ENCODE results near the gene ESD. TPM values are rescaled to one million over a fixed set of nuclear protein-coding genes. Genes with fewer than 3 reads are reported as not detected.

Gene ESD, protein sequence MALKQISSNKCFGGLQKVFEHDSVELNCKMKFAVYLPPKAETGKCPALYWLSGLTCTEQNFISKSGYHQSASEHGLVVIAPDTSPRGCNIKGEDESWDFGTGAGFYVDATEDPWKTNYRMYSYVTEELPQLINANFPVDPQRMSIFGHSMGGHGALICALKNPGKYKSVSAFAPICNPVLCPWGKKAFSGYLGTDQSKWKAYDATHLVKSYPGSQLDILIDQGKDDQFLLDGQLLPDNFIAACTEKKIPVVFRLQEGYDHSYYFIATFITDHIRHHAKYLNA
- total RNA-seq (30.1 TPM), polyA plus RNA-seq (100 to 1,000 TPM; 125 to 141 (median 134) TPM)

DNA sequence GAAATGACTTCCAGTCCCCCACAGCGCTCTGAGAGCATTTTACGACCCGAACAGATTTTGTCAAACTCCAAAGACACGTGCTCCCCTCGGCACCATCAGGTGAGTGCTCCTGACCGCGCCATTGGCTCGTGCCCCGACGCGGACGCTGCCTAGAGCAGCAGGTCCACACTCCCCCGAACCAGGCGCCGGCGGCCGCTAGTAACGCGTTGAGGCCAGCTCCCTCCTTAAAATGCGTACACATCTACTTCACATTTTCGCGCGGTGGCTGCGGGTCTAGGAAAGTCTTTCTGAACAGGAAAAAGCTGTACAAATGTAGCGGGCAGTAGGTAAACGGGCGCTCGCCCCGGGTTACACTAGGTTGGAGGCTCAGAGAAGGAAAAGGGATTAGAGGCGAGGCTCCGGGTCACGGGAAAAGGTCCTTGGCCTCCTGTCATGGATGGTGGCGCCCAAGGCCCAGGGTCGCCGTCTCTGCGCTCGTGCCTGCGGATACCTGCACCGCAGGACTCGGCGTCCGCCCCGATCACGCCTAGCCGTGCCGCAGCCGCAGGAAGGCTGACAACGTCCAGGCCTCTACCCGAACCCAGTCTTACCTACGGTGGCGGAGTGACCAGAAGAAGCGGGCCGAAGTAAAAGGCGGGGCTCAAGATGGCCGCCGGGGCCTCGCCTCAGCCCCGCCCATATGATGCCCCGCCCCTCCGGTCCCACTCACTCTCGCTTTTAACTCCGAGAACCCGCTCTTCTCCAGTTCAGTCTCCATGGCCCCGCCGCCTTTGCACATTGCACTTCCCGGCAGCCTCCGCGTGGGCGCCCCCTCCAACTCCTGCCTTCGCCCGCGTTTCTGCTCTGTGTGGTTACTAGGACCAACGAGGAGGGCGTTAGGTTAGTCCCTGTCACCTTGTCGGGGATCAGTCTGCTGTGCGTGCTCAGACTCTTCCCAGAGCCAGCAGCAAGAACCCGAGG, at the start of gene ESD:
ESD (minus strand) TSS at position 647 of the 960 bp plus-strand sequence. CDS start 5,748 bp downstream, outside the sequence.
- Mint-ChIP-seq H3K27me3 (peaks cover 9% of the 10 kb centered on the region), H3K36me3 (no peaks in the 10 kb centered on the region), H3K4me1 (peaks cover 22 to 48% (median 37%) of the 10 kb centered on the region in 4 donors), H3K9me3 (peaks cover 0 to 2% (median 0%) of the 10 kb centered on the region in 7 donors), H3K27ac (peak within 1 kb of the TSS; percentile 94 to 99 (median 98)), H3K4me3 (peak within 1 kb of the TSS; percentile 92 to 98 (median 96))
- no peaks in the 10 kb centered on the region for H3K27me3 ChIP-seq (ENCODE audit: control insufficient read depth, insufficient read depth, low read length)
- peak within 1 kb of the TSS; percentile 71 for H3K27ac ChIP-seq (ENCODE audit: insufficient read depth, low read length, poor library complexity, severe bottlenecking)
- peak; percentile 80 to 91 (median 81) for DNase-seq
- peak; percentile 86 to 88 for ATAC-seq (ENCODE audit: low read depth in 2 of 2)
- no peaks in the 10 kb centered on the region for H3K9me3 ChIP-seq (ENCODE audit: control insufficient read depth in 2 of 2, low read length in 2 of 2)
- peaks cover 17% of the 10 kb centered on the region for H3K4me1 ChIP-seq (ENCODE audit: control insufficient read depth, insufficient read depth, low read length, poor library complexity, severe bottlenecking)
- H3K4me3 ChIP-seq (ENCODE audit: low read depth, low read length): peak within 1 kb of the TSS; percentile 81
- no peaks in the 10 kb centered on the region for H3K36me3 ChIP-seq (ENCODE audit: control insufficient read depth, insufficient read depth, low read length)

- Mint-ChIP-seq H3K27ac (no peak overlapping the region), H3K4me3 (no peak overlapping the region), H3K4me1 (no peaks in the 10 kb centered on the region), H3K9me3 (peaks cover 0 to 5% (median 0%) of the 10 kb centered on the region in 7 donors), H3K36me3 (no peaks in the 10 kb centered on the region), H3K27me3 (peaks cover 37% of the 10 kb centered on the region)
- Histone ChIP-seq H3K4me1 (ENCODE audit: control insufficient read depth, insufficient read depth, low read length, poor library complexity, severe bottlenecking) (no peaks in the 10 kb centered on the region), H3K27ac (ENCODE audit: insufficient read depth, low read length, poor library complexity, severe bottlenecking) (no peak overlapping the region), H3K36me3 (ENCODE audit: control insufficient read depth, insufficient read depth, low read length) (no peaks in the 10 kb centered on the region), H3K9me3 (ENCODE audit: control insufficient read depth in 2 of 2, low read length in 2 of 2) (no peaks in the 10 kb centered on the region), H3K4me3 (ENCODE audit: low read depth, low read length) (no peak overlapping the region), H3K27me3 (ENCODE audit: control insufficient read depth, insufficient read depth, low read length) (peaks cover 10% of the 10 kb centered on the region)
- ATAC-seq (ENCODE audit: low read depth in 2 of 2): no peak
- DNase-seq: no peak
These were observed 49.8 kb upstream of the ESD start for GRCh38 chr13:46846726-46847125.

DNA sequence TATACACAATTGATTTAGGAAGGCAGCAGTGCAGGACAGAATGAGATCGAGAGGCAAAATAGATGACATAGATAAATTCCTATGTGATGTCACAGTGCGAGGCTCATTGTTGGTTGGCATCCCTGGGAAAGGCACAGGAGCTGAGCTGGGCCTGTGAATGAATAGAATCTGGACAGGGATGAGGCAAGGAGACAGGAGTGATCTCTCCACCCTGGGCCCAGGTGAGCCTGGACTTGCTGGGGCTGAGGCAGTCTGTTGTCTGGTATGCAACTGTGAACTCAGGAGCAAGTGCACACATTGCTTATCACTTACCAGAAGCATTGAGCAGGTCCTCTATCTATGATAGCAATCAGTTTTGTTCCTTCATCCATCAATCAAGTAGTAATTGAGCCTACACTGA, 48.2 kb upstream of the ESD start:
- Histone ChIP-seq H3K4me3 (ENCODE audit: low read depth, low read length) (no peak overlapping the region), H3K9me3 (ENCODE audit: control insufficient read depth in 2 of 2, low read length in 2 of 2) (no peaks in the 10 kb centered on the region), H3K27me3 (ENCODE audit: control insufficient read depth, insufficient read depth, low read length) (peaks cover 10% of the 10 kb centered on the region), H3K36me3 (ENCODE audit: control insufficient read depth, insufficient read depth, low read length) (no peaks in the 10 kb centered on the region), H3K4me1 (ENCODE audit: control insufficient read depth, insufficient read depth, low read length, poor library complexity, severe bottlenecking) (no peaks in the 10 kb centered on the region), H3K27ac (ENCODE audit: insufficient read depth, low read length, poor library complexity, severe bottlenecking) (no peak overlapping the region)
- Mint-ChIP-seq H3K4me1 (no peaks in the 10 kb centered on the region), H3K9me3 (peaks cover 0 to 5% (median 0%) of the 10 kb centered on the region in 7 donors), H3K36me3 (no peaks in the 10 kb centered on the region), H3K4me3 (no peak overlapping the region), H3K27ac (no peak overlapping the region), H3K27me3 (peaks cover 32% of the 10 kb centered on the region)
- DNase-seq (no peak), ATAC-seq (ENCODE audit: low read depth in 2 of 2) (no peak)

DNA sequence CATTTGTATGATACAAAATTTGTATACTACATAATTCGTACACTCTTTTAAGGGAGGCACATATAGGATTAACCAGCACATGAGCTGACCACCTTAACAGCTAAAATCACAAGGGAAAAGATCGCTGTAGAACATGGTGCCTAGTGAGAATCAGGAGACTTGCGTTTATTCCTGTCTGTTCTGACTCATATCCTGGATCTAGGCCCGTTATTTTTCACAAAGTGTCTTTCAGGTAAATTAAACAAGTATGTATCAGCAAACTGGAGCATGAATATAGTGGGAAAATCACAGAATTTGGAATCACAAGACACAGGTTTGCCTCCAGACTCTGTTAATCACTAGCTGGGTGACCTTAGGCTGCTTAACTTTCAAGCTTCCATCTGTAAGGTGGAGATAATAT, 47.5 kb upstream of the ESD start:
- Mint-ChIP-seq H3K4me3 (no peak overlapping the region), H3K4me1 (no peaks in the 10 kb centered on the region), H3K36me3 (no peaks in the 10 kb centered on the region), H3K27ac (no peak overlapping the region), H3K27me3 (peaks cover 31% of the 10 kb centered on the region), H3K9me3 (peaks cover 0 to 4% (median 0%) of the 10 kb centered on the region in 7 donors)
- H3K27ac ChIP-seq (ENCODE audit: insufficient read depth, low read length, poor library complexity, severe bottlenecking): no peak overlapping the region
- peaks cover 8% of the 10 kb centered on the region for H3K27me3 ChIP-seq (ENCODE audit: control insufficient read depth, insufficient read depth, low read length)
- H3K36me3 ChIP-seq (ENCODE audit: control insufficient read depth, insufficient read depth, low read length): no peaks in the 10 kb centered on the region
- no peak for DNase-seq
- H3K4me3 ChIP-seq (ENCODE audit: low read depth, low read length): no peak overlapping the region
- no peaks in the 10 kb centered on the region for H3K9me3 ChIP-seq (ENCODE audit: control insufficient read depth in 2 of 2, low read length in 2 of 2)
- H3K4me1 ChIP-seq (ENCODE audit: control insufficient read depth, insufficient read depth, low read length, poor library complexity, severe bottlenecking): no peaks in the 10 kb centered on the region
- no peak for ATAC-seq (ENCODE audit: low read depth in 2 of 2)

- no peaks in the 10 kb centered on the region for H3K36me3 ChIP-seq (ENCODE audit: control insufficient read depth, insufficient read depth, low read length)
- H3K27me3 ChIP-seq (ENCODE audit: control insufficient read depth, insufficient read depth, low read length): peaks cover 9% of the 10 kb centered on the region
- H3K4me3 ChIP-seq (ENCODE audit: low read depth, low read length): no peak overlapping the region
- Mint-ChIP-seq H3K27me3 (peaks cover 33% of the 10 kb centered on the region), H3K4me3 (no peak overlapping the region), H3K4me1 (no peaks in the 10 kb centered on the region), H3K9me3 (peaks cover 0 to 1% (median 0%) of the 10 kb centered on the region in 7 donors), H3K36me3 (no peaks in the 10 kb centered on the region), H3K27ac (no peak overlapping the region)
- no peaks in the 10 kb centered on the region for H3K4me1 ChIP-seq (ENCODE audit: control insufficient read depth, insufficient read depth, low read length, poor library complexity, severe bottlenecking)
- DNase-seq (no peak), ATAC-seq (ENCODE audit: low read depth in 2 of 2) (no peak)
- no peaks in the 10 kb centered on the region for H3K9me3 ChIP-seq (ENCODE audit: control insufficient read depth in 2 of 2, low read length in 2 of 2)
- H3K27ac ChIP-seq (ENCODE audit: insufficient read depth, low read length, poor library complexity, severe bottlenecking): no peak overlapping the region
These were observed 42.4 kb upstream of the ESD start for GRCh38 chr13:46839399-46839798.

DNA sequence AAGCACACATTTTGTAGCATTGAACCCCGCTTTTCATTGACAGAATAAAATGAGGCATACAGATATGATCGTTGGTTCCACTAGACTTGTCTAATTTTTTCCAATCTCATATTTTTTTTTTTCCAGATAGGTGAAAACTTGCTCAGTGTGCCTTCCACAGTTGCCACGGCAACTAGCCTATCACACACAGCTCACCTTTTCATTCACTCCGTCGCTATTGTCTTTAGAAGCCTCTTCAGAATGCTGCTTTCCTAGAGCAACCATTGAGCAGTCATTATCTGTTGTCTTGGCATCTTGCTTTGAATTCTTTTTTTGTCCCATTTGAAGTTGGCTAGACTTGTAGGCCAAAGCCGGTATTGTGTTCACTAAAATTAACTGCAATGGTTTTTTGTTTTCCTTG, 37.7 kb upstream of the ESD start:
- Histone ChIP-seq H3K27me3 (ENCODE audit: control insufficient read depth, insufficient read depth, low read length) (peaks cover 8% of the 10 kb centered on the region), H3K4me1 (ENCODE audit: control insufficient read depth, insufficient read depth, low read length, poor library complexity, severe bottlenecking) (no peaks in the 10 kb centered on the region), H3K4me3 (ENCODE audit: low read depth, low read length) (no peak overlapping the region), H3K36me3 (ENCODE audit: control insufficient read depth, insufficient read depth, low read length) (no peaks in the 10 kb centered on the region), H3K27ac (ENCODE audit: insufficient read depth, low read length, poor library complexity, severe bottlenecking) (no peak overlapping the region), H3K9me3 (ENCODE audit: control insufficient read depth in 2 of 2, low read length in 2 of 2) (no peaks in the 10 kb centered on the region)
- Mint-ChIP-seq H3K4me3 (no peak overlapping the region), H3K27ac (no peak overlapping the region), H3K4me1 (no peaks in the 10 kb centered on the region), H3K36me3 (no peaks in the 10 kb centered on the region), H3K27me3 (peaks cover 35% of the 10 kb centered on the region), H3K9me3 (no peaks in the 10 kb centered on the region)
- no peak for DNase-seq
- ATAC-seq (ENCODE audit: low read depth in 2 of 2): no peak

- Mint-ChIP-seq H3K27me3 (peaks cover 24% of the 10 kb centered on the region), H3K4me1 (no peaks in the 10 kb centered on the region), H3K4me3 (no peak overlapping the region), H3K27ac (no peak overlapping the region), H3K9me3 (no peaks in the 10 kb centered on the region), H3K36me3 (no peaks in the 10 kb centered on the region)
- H3K36me3 ChIP-seq (ENCODE audit: control insufficient read depth, insufficient read depth, low read length): no peaks in the 10 kb centered on the region
- H3K4me1 ChIP-seq (ENCODE audit: control insufficient read depth, insufficient read depth, low read length, poor library complexity, severe bottlenecking): no peaks in the 10 kb centered on the region
- no peak for ATAC-seq (ENCODE audit: low read depth in 2 of 2)
- peaks cover 7% of the 10 kb centered on the region for H3K27me3 ChIP-seq (ENCODE audit: control insufficient read depth, insufficient read depth, low read length)
- no peaks in the 10 kb centered on the region for H3K9me3 ChIP-seq (ENCODE audit: control insufficient read depth in 2 of 2, low read length in 2 of 2)
- no peak overlapping the region for H3K27ac ChIP-seq (ENCODE audit: insufficient read depth, low read length, poor library complexity, severe bottlenecking)
- peak in 2 of 3 donors; percentile 2 to 48 for DNase-seq
- H3K4me3 ChIP-seq (ENCODE audit: low read depth, low read length): no peak overlapping the region
These were observed 34.7 kb upstream of the ESD start for GRCh38 chr13:46831588-46832194.
